Measurements from ENCODE around the gene CNTNAP5. TPM values are rescaled to one million over a fixed set of nuclear protein-coding genes. Genes with fewer than 3 reads are reported as not detected.

Gene CNTNAP5
- total and polyA plus RNA-seq, 9 of the 15 experiments (the other 6 are each of a cell fraction or from before 2014, with no cell fraction given), result not detected

- Histone ChIP-seq H3K79me2 (ENCODE audit: control insufficient read depth, insufficient read depth, low read length) (no peaks in the 10 kb centered on the region), H3K9ac (ENCODE audit: insufficient read depth in 1 of 2, low read depth in 2 of 2, low read length in 2 of 2) (no peak overlapping the region), H2AFZ (ENCODE audit: low read depth, low read length) (no peak overlapping the region), H3K4me1 (replicated peaks in 1 of 2; ENCODE audit: control insufficient read depth in 2 of 2, insufficient read depth in 2 of 2, low read length in 2 of 2) (no peaks in the 10 kb centered on the region), H3K36me3 (ENCODE audit: control insufficient read depth, insufficient read depth, low read length) (no peaks in the 10 kb centered on the region), H3K9me3 (replicated peaks; ENCODE audit: control insufficient read depth, insufficient read depth, low read depth, low read length) (no peaks in the 10 kb centered on the region), H4K20me1 (replicated peaks; ENCODE audit: control insufficient read depth, insufficient read depth, low read length) (no peaks in the 10 kb centered on the region), H3K27me3 (ENCODE audit: control insufficient read depth in 2 of 2, insufficient read depth in 2 of 2, low read length in 2 of 2) (no peaks in the 10 kb centered on the region), H3K4me2 (ENCODE audit: insufficient read depth, low read length) (no peak overlapping the region), H3K27ac (ENCODE audit: extremely low read depth, low read depth, low read length) (no peak overlapping the region), H3K4me3 (no peak overlapping the region), H3K9me1 (ENCODE audit: control insufficient read depth, insufficient read depth, low read length) (no peaks in the 10 kb centered on the region)
- ATAC-seq, result no peak
- no peak for TF ChIP-seq TFAP4 (CRISPR knock-in tag; IDR thresholded peaks at IDR 0.05; ENCODE audit: borderline replicate concordance)
- intact Hi-C loops (cut with micrococcal nuclease), result no loop called here
- WGBS (ENCODE audit: insufficient coverage, low coverage, missing lambda C conversion rate), result 0% methylated on average over 1 of the region's 1 CpG
- ChIA-PET POLR2A (no interaction called here), CTCF (ENCODE audit: low intra/inter-chr PET ratio) (no interaction called here)
- DNase-seq (ENCODE audit: extremely low read depth in 1 of 4, low spot score in 3 of 4), result no peak
- in situ Hi-C loops (cut with MboI), result no loop called here
- BruUV-seq (replicated peaks), result no TSS peak
- no peak for FAIRE-seq
Observed at GRCh38 chr2:124382067-124382618, 357.1 kb downstream of the CNTNAP5 start.

- Histone ChIP-seq H3K79me2 (ENCODE audit: control insufficient read depth, insufficient read depth, low read length) (no peaks in the 10 kb centered on the region), H3K27ac (ENCODE audit: extremely low read depth, low read depth, low read length) (no peak overlapping the region), H3K4me1 (replicated peaks in 1 of 2; ENCODE audit: control insufficient read depth in 2 of 2, insufficient read depth in 2 of 2, low read length in 2 of 2) (no peaks in the 10 kb centered on the region), H2AFZ (ENCODE audit: low read depth, low read length) (no peak overlapping the region), H3K9me1 (ENCODE audit: control insufficient read depth, insufficient read depth, low read length) (no peaks in the 10 kb centered on the region), H3K4me2 (ENCODE audit: insufficient read depth, low read length) (no peak overlapping the region), H3K9ac (ENCODE audit: insufficient read depth in 1 of 2, low read depth in 2 of 2, low read length in 2 of 2) (no peak overlapping the region), H3K9me3 (replicated peaks; ENCODE audit: control insufficient read depth, insufficient read depth, low read depth, low read length) (no peaks in the 10 kb centered on the region), H3K36me3 (ENCODE audit: control insufficient read depth, insufficient read depth, low read length) (no peaks in the 10 kb centered on the region), H3K4me3 (no peak overlapping the region), H3K27me3 (ENCODE audit: control insufficient read depth in 2 of 2, insufficient read depth in 2 of 2, low read length in 2 of 2) (no peaks in the 10 kb centered on the region), H4K20me1 (replicated peaks; ENCODE audit: control insufficient read depth, insufficient read depth, low read length) (no peaks in the 10 kb centered on the region)
- no TSS peak for BruUV-seq (replicated peaks)
- WGBS (ENCODE audit: insufficient coverage, low coverage, missing lambda C conversion rate), result 0% methylated on average over 3 of the region's 3 CpGs
- TF ChIP-seq FOXP1 (CRISPR knock-in tag; IDR thresholded peaks at IDR 0.05) (no peak), MCM7 (IDR thresholded peaks at IDR 0.05) (no peak), CHD2 (IDR thresholded peaks at IDR 0.05; ENCODE audit: low read depth, low read length) (no peak), PRPF4 (IDR thresholded peaks at IDR 0.05; ENCODE audit: insufficient read depth, low read depth, low read length, poor library complexity, severe bottlenecking) (no peak)
- in situ Hi-C loops (cut with MboI), result no loop called here
- intact Hi-C loops (cut with micrococcal nuclease), result no loop called here
- DNase-seq (ENCODE audit: extremely low read depth in 1 of 4, low spot score in 3 of 4) (no peak), FAIRE-seq (no peak), ATAC-seq (no peak)
- CTCF ChIA-PET (ENCODE audit: low intra/inter-chr PET ratio), result no interaction called here
- POLR2A ChIA-PET, result no interaction called here
Observed at GRCh38 chr2:124395961-124396360, 370.9 kb downstream of the CNTNAP5 start.

Data from K562 (cell line).